ENCODE measurements around the gene KRTAP9-1. TPM values are rescaled to one million over a fixed set of nuclear protein-coding genes. Genes with fewer than 3 reads are reported as not detected.

Gene KRTAP9-1
- total RNA-seq, 1 donor from 2014 or later: not detected

Small RNAs within 50 kb of the gene (small RNA-seq; reads per million reads assigned to genes)
- not detected for gene KRTAP4-17P (ENCODE audit: low replicate concordance)

Other genes with a start within 250 kb of the KRTAP9-1 start
- gene KRT39, start 222.9 kb upstream of the KRTAP9-1 start, total RNA-seq: 1.8 TPM
- 7.7 TPM for gene KRT40, start 205.6 kb upstream of the KRTAP9-1 start, total RNA-seq
- gene KRTAP3-3, start 195.7 kb upstream of the KRTAP9-1 start, total RNA-seq: not detected
- gene KRTAP3-2, start 190.0 kb upstream of the KRTAP9-1 start, total RNA-seq: not detected
- gene KRTAP3-1, start 180.8 kb upstream of the KRTAP9-1 start, total RNA-seq: not detected
- not detected for gene KRTAP1-5, start 162.7 kb upstream of the KRTAP9-1 start, total RNA-seq
- gene KRTAP1-4, start 159.7 kb upstream of the KRTAP9-1 start, total RNA-seq: not detected
- gene KRTAP1-3, start 155.0 kb upstream of the KRTAP9-1 start, total RNA-seq: not detected
- not detected for gene KRTAP1-1, start 148.4 kb upstream of the KRTAP9-1 start, total RNA-seq
- not detected for gene KRTAP2-1, start 142.6 kb upstream of the KRTAP9-1 start, total RNA-seq
- gene KRTAP2-2, start 134.7 kb upstream of the KRTAP9-1 start, total RNA-seq: not detected
- not detected for gene KRTAP2-3, start 129.8 kb upstream of the KRTAP9-1 start, total RNA-seq
- not detected for gene KRTAP2-4, start 124.0 kb upstream of the KRTAP9-1 start, total RNA-seq
- not detected for gene KRTAP4-7, start 105.7 kb upstream of the KRTAP9-1 start, total RNA-seq
- not detected for gene KRTAP4-8, start 91.7 kb upstream of the KRTAP9-1 start, total RNA-seq
- gene KRTAP4-16, start 87.7 kb upstream of the KRTAP9-1 start, total RNA-seq: not detected
- gene KRTAP4-9, start 84.5 kb upstream of the KRTAP9-1 start, total RNA-seq: not detected
- not detected for gene KRTAP4-11, start 71.5 kb upstream of the KRTAP9-1 start, total RNA-seq
- gene KRTAP4-12, start 65.7 kb upstream of the KRTAP9-1 start, total RNA-seq: not detected
- not detected for gene KRTAP4-6, start 49.3 kb upstream of the KRTAP9-1 start, total RNA-seq
- not detected for gene KRTAP4-5, start 40.1 kb upstream of the KRTAP9-1 start, total RNA-seq
- not detected for gene KRTAP4-4, start 29.1 kb upstream of the KRTAP9-1 start, total RNA-seq
- gene KRTAP4-3, start 21.7 kb upstream of the KRTAP9-1 start, total RNA-seq: not detected
- gene KRTAP4-2, start 11.7 kb upstream of the KRTAP9-1 start, total RNA-seq: not detected
- gene KRTAP4-1, start 5.0 kb upstream of the KRTAP9-1 start, total RNA-seq: not detected
- not detected for gene KRTAP9-2, start 36.8 kb downstream of the KRTAP9-1 start, total RNA-seq
- not detected for gene KRTAP9-3, start 42.6 kb downstream of the KRTAP9-1 start, total RNA-seq
- not detected for gene KRTAP9-8, start 48.1 kb downstream of the KRTAP9-1 start, total RNA-seq
- not detected for gene KRTAP9-4, start 59.8 kb downstream of the KRTAP9-1 start, total RNA-seq
- gene KRTAP9-9, start 65.5 kb downstream of the KRTAP9-1 start, total RNA-seq: not detected
- not detected for gene KRTAP9-6, start 75.5 kb downstream of the KRTAP9-1 start, total RNA-seq
- not detected for gene KRTAP9-7, start 85.8 kb downstream of the KRTAP9-1 start, total RNA-seq
- not detected for gene KRTAP29-1, start 113.0 kb downstream of the KRTAP9-1 start, total RNA-seq
- gene KRTAP16-1, start 119.4 kb downstream of the KRTAP9-1 start, total RNA-seq: not detected
- gene KRTAP17-1, start 125.8 kb downstream of the KRTAP9-1 start, total RNA-seq: 1.0 TPM
- not detected for gene KRT33A, start 160.9 kb downstream of the KRTAP9-1 start, total RNA-seq
- 0.21 TPM for gene KRT33B, start 179.9 kb downstream of the KRTAP9-1 start, total RNA-seq
- gene KRT34, start 192.4 kb downstream of the KRTAP9-1 start, total RNA-seq: 0.51 TPM
- gene KRT31, start 207.7 kb downstream of the KRTAP9-1 start, total RNA-seq: 6.1 TPM
- not detected for gene KRT37, start 234.7 kb downstream of the KRTAP9-1 start, total RNA-seq